HG03354 (cell line): ENCODE results near the gene NKX2-1.
"Not testable (repeated sequence)": the region's sequence is repeated elsewhere in the genome, so short reads cannot be mapped to it uniquely, and the experiment has no call there.

Source experiments
- ATAC-seq: cut with Tn5 transposase; IDR thresholded peaks from one replicate; pipeline ENCODE4 v1.9.1; 2021; ENCODE audit warnings: mild to moderate bottlenecking; ENCODE audit not compliant: unreplicated experiment, poor library complexity, severe bottlenecking

Gene NKX2-1

DNA sequence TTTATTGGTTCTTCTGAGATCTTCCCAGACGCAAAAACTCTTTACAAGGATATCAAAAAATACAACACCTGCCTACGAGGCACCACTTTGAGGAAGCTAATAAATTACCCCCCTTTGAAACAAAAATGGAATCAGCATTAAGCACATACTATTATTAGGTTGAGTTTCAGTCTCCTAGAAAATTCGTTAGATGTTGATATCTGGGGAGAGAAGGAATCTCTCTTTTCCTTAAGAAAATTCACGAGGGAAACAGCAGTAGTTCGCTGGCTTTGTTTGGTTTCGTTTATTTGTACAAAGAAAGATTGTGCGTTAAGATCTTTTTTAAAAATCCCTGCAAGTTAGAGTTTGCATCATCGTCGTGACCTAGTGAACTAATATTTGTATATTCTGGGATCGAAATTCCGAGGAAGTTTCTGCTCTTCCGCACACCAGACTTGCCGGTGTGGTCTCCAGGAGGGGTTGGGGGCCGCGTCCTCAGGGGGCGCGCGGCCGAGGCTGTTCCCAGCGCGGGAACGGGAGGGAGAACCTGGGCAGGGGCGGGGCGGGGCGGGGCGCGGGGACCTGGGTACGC lies 12.1 kb downstream of the NKX2-1 start:
- no peak for ATAC-seq

DNA sequence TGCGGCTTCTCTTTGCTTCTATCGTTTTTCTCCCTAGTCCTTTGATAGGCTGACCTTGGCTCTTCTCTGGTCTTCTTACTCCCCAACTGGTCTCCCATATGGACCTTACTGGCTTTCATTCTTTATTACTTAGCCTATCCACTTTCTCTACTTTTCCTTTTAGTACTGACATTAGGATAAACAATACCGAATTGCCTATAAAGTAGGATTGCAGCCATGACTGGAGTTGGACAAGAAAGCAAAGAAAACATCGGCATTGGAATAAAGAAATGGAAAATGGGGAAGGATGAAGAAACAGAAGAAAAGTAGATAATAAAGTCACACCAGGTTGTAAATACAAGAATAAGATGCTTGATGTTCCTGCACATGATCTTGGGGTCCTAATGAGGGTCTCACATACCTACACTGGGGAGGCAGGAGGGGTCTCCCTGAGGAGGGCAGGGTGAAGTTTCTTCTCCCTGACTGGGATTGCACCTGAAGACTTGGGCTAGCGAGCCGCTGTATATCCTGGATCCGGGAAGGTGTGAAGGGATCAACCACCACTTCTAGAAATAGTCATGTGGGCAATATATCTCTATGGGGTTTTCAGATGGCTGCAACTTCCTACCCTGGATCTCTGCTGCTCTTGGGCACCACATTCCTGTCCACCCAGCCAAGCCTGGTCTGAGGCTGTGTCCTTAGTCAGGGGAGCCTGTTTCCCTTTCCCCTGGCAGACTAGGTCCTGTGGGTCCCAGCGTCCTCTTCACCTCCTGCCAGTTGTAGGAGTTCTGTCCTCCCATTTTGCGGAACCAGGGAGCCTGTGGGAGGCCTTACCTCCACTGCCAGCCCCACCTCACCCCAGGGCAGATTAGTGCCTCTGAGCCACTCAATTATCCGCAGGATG lies 13.1 kb downstream of the NKX2-1 start:
- no peak for ATAC-seq

DNA sequence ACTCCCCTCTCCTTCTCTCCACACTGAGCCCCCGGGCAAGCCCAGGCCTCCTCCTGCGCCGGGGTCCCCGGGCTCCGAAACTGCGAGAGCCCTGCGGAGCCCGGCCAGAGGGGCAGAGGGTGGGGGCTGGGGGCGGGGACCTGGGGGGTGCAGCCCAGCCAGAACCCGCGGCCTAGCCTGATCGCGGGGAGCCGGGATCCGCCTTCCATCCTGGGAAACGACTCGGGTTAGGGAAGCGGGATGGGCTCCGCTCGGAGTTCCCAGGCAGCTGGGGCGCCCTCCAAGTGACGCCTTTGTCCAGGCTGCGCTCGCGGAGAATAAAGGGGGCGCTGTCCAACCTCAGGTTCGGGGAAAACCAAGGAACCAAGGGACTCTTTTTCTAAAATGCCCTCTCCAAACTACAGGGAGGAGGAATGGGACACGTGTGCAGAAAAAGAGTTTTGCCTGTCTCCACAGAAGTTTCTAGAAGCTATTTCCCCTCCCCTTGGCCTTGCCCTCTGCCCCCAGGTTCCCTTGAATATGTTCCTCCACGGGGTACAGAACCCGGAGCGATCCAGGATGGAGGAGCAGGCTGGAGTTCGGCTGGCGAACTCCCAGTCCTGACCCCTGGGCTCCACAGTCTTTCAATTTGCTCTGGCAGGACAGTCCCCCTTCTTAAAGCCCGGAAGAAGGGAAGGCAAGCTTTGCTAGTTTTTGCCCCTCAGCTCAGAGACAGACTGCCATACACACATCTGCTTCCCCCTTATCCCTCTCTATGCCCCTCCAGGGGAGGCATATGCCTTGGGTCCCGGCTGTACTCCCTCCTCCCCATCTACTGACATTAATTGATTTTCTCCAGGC lies 13.9 kb downstream of the NKX2-1 start:
- ATAC-seq = peak; percentile 11

DNA sequence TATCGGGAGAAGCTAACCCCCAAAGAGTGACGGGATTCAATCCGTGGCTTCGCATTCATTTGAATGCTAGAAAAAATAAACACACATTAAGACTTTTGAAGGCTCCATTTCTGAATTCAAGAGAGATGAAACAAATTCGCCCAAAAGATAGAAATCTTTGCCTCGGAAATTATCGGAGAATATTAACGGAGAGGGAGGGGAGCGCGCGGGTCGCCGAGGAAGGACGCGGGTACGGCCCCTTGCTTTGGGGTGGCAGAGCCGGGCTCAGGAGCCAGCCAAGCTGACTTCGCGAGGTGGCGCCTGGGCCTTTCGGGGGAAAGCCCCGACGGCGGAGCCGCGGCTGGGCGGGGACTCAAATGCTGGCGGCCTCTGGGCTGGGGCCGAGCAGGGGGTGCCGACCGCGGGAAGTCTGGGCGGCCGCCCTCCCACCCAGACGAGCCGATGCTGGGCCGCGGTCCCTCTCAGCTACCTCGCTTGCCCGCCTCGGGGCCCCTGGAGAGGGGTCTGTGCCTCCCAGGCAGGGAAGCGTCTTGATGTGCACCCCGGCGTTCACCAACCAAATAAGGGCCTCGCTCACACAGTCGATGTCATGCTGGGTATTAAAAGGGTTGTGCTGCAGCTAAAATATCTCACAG lies 14.7 kb downstream of the NKX2-1 start:
- ATAC-seq = peak; percentile 47

DNA sequence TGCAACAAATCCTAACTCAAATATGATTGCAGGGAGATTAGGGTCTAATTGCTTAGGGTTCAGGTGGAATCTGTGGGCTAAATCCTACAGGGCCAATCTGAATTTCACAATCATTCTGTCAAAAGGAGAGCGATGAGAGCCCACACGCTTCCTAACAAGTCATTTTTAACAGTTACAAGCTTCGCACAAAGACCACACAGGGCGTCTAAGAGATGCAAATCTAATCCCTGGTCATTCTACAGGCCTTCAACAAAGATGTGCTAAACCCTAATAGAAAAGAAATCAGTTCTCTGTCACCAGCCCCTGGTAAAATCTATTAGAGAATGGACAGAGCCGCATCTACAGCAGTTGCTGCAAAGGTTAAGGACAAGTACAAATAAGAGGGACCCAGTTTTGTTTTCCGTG lies 15.3 kb downstream of the NKX2-1 start:
- no peak for ATAC-seq

DNA sequence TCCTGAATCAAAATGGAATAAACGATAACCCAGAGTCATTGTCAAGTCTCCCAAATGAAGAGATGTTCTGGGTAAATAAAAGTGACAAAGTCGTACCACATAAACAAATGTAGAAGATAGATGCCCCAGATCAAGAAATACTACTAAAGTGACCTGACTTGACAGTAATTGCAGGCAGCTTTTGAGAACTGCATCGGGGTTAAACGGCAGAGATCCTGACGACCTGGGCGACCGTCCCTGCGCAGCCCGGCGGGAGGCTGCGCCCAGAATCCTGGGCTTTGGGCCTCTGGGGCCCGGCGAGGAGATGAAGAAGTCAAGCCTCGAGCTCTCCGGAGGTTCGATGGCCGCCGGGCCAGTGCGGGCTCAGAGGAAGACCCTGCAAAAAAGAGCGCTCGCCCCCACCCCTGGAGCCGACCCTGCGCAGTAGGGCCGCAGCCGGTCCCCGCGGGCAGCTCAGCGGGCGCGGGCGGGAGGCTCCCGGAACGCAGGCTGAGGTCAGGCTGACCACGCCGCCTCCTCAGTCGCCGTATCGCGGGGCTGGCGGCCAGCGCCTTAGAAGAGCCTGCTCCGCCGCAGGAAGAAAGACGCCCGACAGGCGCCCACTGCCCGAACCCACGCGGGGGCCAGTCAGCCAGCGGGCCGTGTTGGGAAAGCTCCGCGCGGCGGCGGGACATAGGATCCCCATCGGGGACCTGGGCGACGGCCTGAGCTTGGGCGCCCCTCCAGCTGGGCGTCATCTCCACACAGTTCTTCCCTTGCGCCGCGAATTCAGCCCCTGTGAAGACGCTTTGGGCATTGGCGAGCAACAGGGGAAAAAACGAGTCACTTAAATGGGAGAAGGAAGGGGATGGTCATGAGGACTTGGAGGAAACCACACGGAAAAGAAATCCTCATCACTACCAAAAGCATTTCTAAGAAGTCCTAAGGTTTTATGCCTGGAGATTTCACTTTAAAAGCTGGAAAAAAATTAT lies 16.0 kb downstream of the NKX2-1 start:
- no peak for ATAC-seq

DNA sequence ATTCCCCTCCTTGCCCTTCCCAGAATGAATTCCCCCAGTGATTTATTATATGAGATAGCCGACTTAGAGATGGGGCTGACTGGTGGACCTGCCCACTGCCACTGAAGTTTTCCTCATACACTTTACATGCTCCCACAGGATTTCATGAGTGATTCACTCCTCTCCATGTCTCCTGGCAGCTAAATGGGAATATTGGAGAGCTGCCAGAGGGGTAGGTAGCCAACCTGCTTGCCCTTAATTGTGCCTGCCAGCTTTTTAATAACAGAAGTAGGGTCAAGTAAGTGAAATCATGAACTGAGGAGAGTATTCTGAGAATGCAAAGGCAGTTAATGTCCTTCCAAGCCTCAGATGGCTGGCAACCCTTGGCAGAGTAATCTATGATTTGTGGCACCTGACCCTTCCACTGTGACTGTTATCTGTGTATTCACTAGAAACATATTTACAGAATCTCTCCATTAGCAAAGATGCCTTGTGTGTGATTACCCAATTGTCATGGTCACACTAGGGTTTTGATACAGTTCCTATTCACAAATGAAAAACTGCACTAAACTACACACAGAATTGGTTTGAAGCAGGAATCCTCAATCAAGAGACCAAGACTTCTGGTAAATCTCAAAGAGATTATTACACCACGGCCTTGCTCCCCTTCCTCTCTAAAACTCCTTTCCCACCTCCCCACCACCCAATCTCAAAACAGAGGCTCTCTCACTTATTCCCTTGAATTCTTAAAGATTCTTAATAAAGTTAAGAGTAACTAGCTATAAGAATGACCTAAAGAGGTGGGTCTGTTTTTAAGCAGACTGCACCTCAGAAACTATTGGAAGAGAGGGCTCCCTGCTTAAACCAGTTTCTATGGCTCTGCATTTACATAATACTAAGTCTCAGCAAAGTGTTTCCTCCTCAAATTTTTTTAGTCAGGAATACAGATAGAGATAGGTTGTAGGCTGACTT lies 17.2 kb downstream of the NKX2-1 start:
- ATAC-seq = no peak

DNA sequence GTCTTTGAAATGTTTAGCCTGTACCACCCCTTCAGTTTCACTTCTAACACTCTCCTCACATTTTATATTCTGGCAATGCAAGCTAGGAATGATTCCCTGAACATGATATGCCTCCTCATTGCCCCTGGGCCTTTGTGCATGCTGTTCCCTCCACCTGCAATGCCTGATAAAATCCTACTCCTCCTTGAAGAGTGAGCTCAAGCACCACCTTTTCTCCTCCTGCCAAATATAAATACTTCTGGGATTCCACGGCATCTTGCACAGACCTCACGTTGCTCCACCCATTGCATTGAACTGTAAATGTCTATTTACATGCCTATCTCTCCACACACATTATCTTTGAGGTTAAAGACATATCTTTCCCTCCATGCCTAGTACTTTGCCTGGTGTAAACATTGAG lies 21.1 kb downstream of the NKX2-1 start:
- ATAC-seq = no peak

DNA sequence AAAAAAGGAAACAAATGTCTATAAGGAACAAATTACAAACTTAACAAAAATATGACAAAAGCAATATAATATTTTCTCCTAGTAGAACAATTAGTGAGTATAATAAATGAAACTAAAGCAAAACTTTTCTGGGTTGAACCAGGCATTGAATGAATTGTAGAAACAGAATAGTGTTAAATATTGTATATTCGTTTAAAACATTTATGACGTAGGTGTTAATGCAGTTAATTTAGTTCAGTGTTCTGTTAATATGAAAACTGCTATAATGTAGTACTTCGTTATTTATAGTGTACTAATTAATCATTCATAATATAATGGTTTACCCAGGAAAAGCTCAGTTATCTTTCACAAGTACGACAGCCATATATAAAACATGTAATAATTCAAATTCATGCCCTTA lies 23.7 kb downstream of the NKX2-1 start:
- no peak for ATAC-seq

DNA sequence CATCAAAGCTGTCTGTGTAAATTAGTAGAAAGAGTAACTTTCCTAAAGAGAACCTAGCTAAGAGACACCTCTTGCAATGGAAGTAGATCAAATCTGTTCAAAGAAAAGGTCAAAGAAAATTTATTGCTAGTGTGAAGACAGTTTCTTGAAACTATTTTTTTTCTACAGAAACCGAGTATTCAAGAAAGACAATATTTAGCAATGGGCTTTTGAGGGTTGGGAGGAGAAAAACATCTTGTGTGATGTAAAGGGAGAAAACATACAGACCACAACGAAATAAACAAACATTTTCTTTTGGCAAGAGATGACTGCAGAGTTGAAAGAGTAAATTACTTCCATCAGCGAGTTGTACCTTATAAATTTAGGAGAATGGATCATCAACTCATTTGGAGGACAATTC lies 24.4 kb downstream of the NKX2-1 start:
- ATAC-seq = no peak

DNA sequence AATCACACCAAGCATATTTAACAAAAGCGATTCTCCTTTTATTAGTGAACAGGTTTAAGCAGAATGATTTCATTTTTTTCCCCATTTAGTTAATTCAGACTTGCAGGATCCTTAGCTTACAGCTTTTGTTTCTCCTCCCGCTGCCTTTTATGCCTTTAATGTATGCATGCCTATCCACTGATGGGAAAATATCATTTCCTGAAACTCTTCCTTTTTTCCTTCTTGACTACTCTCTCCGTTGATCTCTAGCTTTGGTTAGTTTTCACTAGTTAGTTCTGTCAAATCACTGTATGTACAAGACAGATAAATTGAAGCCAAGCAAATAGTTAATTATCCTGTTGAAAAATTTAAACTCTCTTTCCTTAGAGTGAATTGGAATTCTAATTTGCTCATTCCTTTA lies 26.3 kb downstream of the NKX2-1 start:
- no peak for ATAC-seq

DNA sequence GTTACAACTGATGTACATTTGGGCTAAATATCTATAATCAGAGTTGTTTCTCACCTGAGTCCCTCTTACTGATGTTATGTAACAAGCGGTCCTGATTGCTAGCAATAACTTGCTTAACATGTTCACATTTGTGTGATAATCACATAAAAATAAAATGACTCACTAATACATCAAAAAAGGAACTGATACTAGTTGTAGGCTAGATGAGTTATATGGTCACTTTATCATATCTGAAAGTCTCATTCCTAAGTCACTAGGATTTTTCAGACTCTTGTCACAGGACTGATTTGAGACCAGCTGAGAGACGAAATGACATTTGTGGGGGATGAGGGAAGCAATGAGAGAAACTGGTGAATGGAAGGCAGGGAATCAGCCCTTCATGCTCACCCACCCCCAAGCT lies 34.3 kb downstream of the NKX2-1 start:
- no peak for ATAC-seq

DNA sequence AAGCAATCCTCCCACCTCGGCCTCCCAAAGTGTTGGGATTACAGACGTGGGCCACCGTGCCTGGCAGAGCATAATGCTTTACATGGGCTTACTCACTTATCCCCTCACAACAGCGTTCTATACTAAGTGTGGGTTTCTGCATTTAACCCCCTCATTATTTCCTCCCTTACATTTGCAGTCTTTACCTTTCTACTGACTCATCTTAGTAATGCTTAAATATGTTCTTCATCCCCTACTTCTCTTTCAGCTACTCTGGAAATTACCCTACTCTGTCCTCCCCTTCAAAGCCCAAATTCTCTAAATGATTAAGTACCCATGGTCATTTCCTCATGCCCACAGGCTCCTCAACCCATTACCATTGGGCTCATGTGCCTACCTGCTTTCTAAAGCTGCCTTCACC lies 40.7 kb downstream of the NKX2-1 start:
- no peak for ATAC-seq

DNA sequence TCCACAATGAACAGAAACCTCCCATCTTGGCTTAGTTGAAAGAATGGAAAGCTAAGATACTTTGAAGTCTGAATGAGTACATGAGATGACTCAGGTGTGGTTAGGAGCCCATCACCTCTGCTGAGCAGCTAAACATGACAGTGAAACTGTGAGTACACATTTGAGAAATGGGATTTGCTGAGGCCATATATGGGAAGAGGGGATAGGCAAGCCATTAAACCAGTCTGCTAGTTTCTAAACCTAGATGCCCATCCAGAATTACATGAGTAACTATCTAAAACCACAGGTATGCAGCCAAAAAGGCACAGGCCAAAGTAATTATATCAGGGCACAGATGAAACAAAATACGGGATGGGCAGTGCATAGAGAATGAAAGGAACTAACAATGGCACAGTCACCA lies 41.2 kb downstream of the NKX2-1 start:
- peak; percentile 67 for ATAC-seq

DNA sequence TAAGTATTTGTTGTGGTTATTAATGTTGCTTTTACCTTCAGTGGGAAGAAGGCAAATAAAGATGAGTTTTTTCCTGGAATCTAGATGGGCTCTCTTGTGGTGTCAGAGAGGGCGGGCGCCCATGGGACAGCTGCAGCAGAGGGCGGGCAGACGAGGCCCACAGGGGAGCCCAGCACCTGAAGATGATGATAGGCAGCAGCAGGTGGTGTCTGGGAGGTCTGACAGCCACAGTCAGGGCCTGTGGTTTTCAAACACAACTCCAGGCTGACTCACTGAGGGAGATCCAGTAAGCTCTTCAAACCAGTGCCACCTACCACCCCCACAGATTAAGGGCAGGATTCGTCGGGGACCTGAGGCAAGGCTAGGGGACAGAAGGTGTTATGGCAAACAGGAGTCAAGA lies 42.8 kb downstream of the NKX2-1 start:
- no peak for ATAC-seq

DNA sequence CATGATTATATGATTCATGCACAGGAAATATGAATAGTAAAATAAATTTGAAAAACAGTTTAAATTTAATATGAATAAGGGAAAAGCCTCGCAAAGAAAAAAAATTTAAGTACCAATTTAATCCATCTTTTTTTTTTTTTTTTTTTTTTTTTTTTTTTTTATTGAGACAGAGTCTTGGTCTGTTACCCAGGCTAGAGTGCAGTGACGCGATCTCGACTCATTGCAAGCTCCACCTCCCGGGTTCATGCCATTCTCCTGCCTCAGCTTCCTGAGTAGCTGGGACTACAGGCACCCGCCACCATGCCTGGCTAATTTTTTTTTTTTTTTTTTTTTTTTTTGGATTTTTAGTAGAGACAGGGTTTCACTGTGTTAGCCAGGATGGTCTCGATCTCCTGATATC lies 44.0 kb downstream of the NKX2-1 start:
- not testable (repeated sequence) for ATAC-seq

DNA sequence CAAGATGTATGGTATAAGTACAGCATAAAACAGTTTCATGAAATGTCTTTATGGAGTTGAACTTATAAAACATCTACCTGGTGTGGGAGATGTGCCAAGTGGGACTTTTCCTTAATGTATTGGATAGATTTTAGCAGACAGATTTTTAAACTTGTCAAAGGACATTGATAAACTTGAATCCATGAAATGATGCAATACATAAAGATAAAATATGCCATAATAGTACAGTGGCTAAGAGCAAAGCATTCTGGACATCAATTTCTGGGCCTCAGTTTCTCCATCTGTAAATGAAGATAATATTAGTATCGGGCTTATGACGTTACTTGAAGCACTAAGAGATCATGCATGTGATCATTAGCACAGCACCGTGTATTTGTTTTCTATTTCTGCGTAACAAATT lies 45.4 kb downstream of the NKX2-1 start:
- no peak for ATAC-seq

DNA sequence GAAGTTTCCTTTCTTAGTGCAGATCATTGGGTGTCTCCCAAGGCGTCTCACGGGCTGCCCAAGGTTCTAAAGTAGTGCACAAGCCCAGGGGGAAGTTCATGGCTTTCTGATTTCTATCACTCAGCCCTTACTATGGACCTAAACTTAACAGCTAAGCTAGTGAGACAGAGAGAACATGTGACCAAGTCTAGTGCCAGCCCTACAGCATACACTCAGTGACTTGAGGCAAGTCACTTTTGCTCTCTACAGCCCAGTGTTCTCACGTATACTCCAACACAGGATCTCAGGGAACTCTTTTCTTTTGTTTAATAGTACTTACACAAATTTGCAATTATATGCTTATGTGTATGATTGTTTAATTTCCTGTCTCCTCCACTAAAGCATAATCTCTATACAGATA lies 48.6 kb downstream of the NKX2-1 start:
- no peak for ATAC-seq
